Upper lobe of left lung (tissue), 4 donors: ENCODE results near the gene ATXN2.

Experiments
- EP300 ChIP-seq, 4 donors: sonication (generic); formaldehyde crosslinking; IDR thresholded peaks; one replicate each; pipeline ENCODE4 v1.5.1; 2017; ENCODE audit warnings: antibody characterized with exemption in 4 of 4, control low read depth in 2 of 4
- POLR2AphosphoS5 ChIP-seq, 2 donors: sonication (generic); formaldehyde crosslinking; IDR thresholded peaks; one replicate each; pipeline ENCODE4 v1.5.1; 2017; ENCODE audit warnings: antibody characterized with exemption in 2 of 2
- TF ChIP-seq, protein P1 (sequence below), 6 experiments: fragments of 450-650 bp in 4 of 6; fragments of 200-600 bp in 2 of 6; sonication (generic) in 2 of 6; IDR thresholded peaks; one replicate each; pipeline ENCODE4 v1.5.1; 2016 to 2019; ENCODE audit warnings: antibody characterized with exemption in 6 of 6

DNA sequence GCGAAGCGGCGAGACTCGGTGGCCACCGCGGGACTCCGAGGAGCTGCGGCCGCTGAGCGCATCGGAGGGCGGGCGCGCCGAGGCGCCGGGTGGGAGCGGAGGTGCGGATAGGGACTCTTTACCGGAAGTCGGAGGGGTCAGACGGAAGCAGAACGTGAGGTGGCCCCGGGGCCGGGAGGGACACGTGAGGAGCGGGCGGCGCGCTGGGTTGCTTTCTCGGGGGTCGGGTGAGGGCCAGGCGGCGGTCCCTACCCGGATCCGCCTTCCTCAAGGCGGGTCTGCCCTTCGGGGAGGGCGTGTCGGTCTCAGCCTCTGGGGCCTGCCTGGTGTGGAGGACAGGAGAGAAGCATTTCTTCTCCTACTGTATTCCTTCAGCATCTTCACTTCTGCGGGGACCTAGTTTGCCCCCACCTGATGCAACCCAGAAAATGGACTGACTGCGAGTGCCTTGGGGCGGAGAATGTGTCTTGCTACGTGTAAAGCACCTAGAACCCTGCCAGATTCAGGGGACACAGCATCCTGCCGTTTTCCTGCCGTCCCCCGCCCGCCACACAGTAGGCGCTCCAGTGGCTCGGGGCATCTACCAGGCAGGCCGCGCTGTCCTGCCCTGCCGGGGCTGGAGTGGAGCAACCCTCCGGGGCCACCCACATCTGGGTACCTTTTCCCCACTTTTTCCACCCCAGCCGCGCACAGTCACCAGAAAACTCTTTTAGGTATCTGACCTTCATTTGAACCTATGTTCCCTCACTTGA, 514 bp upstream of the ATXN2 start:
- TF ChIP-seq EP300 (IDR thresholded peaks at IDR 0.05) = no peak
- TF ChIP-seq, protein P1, sequence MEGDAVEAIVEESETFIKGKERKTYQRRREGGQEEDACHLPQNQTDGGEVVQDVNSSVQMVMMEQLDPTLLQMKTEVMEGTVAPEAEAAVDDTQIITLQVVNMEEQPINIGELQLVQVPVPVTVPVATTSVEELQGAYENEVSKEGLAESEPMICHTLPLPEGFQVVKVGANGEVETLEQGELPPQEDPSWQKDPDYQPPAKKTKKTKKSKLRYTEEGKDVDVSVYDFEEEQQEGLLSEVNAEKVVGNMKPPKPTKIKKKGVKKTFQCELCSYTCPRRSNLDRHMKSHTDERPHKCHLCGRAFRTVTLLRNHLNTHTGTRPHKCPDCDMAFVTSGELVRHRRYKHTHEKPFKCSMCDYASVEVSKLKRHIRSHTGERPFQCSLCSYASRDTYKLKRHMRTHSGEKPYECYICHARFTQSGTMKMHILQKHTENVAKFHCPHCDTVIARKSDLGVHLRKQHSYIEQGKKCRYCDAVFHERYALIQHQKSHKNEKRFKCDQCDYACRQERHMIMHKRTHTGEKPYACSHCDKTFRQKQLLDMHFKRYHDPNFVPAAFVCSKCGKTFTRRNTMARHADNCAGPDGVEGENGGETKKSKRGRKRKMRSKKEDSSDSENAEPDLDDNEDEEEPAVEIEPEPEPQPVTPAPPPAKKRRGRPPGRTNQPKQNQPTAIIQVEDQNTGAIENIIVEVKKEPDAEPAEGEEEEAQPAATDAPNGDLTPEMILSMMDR (IDR thresholded peaks at IDR 0.05) = no peak
- peak; percentile 78 to 89 for TF ChIP-seq POLR2AphosphoS5 (IDR thresholded peaks at IDR 0.05)
